Suppressor macrophage treated with lipopolysaccharide for 4 hours (primary cell): Measurements from ENCODE around the gene CEBPE.

Source experiments
- DNase-seq: peaks from one replicate; pipeline ENCODE4 v3.0.0-alpha.2; 2020

CEBPE gene

DNA sequence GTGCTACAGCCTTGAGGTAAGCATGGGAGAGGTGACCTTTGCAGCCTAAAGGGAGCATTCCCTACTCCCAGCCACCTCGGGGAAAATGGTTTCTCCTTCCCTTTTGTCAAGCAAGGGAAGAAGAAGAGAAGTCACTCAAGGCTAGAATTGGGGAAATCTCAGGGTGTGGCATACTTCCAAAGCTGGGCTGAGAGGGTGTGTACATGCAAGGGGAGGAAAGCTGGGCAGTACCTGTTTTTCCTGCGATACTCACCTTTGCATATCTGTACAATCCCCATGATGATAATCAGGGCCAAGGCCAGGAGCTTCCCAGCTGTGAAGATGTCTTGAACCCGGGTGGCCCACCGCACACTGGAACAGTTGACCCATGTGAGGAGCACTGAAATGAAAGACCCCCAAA is 23.8 kb upstream of the CEBPE start:
- DNase-seq: no peak

DNA sequence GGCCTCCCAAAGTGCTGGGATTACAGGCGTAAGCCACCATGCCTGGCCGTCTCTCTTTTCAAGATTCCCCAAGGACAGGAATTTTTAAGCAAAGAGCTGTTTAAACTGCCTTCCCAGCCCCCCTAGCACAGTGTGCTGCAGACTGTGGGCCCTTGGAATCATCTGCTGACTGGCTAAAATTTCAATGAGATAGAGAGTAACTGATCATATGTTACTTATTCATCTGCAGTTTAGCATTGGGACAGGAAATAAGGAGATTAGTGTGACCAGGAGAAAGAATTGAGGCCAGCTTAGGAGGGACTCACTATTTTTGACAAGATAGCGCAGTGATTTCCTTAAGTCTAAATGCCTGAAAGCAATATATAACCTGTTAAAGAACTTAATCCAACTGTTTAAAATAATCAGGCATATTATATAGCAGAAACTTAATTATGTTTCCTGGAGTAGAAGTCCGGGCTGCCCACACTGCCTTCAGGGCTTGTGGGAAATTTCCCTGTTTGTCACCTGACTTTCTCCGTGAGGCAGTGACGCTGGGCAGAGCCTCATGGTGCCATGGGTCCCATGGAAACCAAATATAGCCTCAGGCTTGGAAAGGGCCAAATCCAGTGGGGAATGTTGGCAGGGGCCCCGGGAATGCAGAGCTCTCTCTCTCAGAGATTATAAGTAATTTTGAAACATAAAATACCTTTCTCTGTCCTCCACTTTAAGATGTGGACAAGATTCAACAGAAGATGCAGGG is 22.8 kb upstream of the CEBPE start:
- no peak for DNase-seq

DNA sequence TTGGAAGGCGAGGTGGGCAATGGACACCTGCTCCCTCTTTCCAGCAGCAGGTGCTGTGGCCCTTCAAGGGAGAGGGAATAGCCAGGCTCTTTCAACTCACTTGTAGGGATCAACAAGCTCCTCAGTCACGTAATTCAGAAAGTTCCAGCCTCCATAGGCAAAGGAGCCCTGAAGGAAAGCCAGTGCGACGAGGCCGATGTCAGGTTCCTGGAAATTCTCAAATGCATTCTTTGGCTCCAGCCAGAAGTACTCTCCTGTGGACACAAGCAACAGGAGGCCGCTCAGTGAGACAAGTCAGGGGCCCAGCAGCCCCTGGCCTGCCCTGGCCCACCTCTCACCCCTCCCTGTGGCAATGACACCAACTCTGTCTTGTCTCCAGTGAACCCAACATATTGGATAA is 21.3 kb upstream of the CEBPE start:
- DNase-seq: no peak

DNA sequence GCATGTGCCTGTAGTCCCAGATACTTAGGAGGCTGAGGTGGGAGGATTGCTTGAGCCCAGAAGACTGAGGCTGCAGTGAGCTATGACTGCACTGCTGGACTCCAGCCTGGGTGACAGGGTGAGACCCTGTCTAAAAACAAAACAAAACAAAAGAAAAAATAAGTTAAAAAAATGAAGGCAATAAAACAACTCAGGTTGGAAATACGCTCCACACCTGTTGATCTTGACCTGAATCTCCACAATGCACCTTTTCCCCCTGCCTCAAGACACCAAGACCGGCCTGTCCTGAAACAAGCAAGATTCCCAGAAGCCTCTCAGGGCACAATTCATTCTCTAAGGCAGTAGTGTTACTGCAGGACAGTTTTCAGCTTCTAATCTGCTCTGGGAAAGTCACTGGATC is 20.8 kb upstream of the CEBPE start:
- DNase-seq: no peak

DNA sequence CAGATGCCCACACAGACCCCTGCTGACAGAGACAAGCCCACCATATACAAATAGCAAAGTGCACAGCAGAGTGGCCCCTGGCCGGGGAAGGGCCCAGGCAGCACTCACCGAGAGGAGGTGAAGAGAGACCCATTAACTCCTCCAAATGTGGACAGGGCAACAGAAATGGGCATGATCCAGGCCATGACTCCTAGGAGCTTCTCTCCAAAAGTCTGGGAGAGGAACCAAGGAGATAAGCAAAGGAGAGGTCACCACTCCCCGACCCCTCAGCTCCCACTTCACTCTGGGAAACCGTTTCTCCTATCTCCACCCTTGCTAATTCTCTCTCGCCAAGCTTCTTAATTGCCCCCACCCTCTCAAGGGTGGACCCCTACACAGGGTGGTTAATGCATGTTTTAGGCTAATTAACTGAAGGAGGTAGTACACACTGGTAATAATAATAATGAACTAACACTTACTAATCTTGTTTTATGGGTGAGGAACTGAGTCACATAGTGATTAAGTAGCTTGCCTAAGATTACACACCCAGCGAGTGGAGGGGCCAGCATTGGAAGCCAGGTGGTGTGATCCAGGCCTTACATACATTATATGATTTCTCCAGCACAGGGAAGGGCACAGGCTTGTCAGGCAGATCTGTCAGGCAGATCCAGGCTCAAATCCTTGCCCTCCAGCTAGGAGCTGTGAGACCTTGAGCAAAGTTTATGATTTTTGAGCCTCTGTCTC is 18.9 kb upstream of the CEBPE start:
- DNase-seq: no peak

DNA sequence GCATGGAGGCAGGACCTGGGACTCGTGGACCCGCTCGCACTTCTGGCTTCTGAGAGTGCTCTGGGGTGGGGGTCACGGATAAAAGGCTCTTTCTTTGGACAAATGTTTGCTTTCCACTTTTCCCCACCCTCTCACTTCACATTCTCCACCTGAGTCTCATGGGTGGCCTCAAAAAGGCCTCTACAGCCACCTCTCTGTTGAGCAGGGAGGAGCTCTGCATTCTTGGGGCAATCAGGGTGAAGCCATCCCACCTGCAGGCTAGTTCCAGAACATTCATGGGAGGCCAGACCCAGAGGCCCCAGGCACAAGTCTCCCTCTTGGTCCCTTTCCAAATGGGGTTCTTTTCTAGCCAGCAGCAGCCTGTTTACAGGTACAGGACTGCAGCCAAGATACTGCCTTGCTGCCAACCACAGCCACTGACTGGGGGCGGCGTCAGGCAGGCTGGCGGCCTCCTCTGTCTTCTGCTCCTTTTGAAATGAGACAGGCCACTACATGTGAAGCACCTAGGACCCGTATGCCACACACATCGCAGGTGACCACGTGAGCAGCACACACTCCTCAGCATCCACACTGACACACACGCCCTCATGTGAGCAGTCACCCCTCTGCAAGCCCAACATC is 18.2 kb upstream of the CEBPE start:
- DNase-seq: no peak

DNA sequence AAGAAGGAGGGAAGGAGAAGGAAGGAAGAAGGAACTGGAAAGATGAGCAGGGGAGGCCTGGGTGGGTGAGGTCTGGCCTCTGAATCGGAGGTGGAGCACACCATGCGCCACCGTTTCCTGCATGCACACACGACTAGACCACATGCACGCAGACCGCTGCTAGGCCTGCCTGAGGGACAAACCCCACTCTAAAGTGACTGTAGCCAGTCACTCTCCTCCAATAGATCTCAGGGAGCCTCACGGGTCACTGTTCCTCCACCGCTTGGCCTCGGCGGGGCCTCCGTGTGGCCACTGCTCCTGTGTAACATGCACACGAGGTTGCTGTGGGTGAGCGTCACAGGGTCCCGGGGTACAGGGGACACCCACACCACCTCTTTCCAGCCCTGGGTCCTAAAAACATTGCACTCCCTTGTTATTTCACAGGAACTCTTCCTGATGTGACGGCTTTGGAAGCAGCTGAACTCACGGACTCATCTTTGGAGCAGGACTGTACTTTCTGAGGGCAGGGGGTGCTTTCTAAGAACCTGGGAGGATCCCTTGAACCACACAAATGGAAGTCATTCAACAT is 17.6 kb upstream of the CEBPE start:
- DNase-seq: no peak

DNA sequence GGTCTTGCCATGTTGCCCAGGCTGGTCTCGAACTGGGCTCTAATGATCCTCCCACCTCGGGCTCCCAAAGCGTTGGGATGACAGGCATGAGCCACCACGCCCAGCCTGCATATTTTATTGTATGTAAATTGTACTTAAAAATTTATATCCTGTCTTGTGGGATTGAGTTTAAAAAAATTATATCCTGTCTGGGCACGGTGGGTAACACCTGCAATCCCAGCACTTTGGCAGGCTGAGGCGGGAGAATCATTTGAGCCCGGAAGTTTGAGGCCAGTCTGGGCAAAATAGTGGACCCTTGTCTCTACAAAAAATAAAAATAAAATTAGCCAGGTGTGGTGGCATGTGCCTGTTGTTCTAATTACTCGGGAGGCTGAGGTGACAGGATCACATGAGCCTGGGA is 13.9 kb upstream of the CEBPE start:
- DNase-seq: no peak

DNA sequence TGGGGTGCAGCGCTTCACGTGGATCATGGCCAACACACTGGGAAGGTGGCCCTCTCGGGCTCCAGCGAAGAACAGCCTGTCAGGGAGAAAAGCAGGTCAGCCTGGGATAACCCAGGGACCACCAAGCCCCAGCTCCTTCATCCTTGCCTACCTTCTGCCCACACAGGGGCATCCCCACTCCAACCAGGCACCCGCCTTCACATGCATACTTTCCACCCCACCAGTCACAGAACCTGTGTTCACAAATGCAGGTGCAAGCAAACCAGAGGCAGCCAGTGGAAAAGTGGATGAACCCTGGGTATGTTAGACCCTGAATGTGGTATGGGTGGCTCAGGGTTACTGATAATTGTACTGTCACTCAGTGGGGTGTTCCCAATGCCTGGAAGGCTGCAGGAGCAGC is 12.4 kb upstream of the CEBPE start:
- no peak for DNase-seq

DNA sequence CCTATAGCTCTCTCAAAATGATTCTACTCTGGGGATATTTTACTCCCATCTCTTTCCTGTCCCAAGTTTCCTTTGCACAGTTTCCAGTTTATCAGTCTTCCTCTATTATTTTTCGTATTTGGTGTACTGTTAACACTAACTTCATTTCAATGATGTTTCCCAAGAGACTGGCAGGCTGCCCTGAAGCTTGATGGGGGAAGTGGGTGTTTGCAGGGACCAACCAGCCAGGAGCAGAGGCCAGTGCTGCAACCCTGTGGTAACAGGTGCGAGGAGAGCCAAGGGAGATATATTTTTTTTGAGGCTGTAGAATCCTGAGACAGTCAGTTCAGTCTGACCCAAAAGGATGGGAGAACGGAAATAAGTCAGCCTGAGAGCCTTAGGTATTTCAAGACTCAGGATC is 11.8 kb upstream of the CEBPE start:
- DNase-seq: no peak

DNA sequence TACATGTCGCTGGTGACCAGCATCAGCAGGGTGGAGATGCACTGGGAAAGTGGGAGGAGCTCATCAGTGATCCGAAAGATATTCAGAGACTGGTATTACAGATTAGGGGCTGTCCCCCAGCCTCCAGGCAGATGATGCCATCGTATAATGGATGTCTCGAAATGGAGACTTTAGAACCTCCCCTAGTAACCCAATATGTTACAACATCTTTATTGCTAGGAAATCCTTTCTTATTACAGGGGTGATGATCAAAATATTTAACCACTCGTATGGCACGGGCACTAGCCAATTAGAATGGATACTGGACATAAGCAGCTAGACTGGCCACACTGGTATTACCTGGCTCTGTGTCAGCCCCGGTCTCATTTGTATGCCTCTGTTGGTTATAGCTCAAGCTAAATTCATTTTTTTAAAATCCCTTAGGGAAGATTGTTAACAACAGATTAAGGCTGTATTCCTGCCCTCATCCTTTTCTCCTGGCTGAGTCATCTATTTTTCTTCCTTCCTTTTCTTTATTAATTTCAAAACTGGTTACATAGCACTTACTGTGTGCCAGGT is 10.8 kb upstream of the CEBPE start:
- no peak for DNase-seq

DNA sequence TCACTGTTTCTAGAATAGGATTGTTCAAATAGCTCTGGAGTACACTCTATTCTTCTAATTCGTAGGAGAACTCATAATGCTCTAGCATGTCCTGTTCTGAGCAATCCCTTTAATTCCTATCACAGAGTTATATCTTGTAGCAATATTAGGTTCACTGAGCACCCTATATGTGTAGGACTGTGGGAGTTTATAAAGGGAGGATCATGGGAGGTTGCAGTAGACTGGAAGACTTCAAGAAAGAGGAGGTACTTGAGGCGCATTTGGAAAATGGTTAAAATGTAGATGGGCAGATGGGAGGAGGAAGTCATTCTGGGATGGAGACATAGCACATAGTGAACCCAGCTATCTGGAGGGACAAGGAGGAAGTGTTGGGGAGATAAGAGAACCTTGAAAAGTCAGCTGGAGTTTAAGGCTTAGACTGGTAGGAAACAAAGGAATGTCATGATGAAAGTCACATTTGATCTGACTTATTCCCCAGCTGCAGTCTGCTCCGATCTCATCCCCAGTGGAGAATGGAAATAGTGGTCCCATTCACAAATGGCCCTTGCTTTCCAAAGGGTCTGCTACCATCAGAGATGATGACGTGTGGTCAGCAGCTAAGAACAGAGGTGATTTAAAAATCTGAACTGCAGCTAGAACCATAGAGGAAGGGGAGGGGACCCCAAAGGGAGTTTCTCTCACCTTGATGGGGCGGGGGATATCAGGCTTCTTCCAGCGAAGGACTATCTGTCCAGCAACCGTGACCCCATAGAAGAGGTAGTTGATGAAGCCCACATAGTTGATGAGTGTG is 10.1 kb upstream of the CEBPE start:
- DNase-seq: no peak

DNA sequence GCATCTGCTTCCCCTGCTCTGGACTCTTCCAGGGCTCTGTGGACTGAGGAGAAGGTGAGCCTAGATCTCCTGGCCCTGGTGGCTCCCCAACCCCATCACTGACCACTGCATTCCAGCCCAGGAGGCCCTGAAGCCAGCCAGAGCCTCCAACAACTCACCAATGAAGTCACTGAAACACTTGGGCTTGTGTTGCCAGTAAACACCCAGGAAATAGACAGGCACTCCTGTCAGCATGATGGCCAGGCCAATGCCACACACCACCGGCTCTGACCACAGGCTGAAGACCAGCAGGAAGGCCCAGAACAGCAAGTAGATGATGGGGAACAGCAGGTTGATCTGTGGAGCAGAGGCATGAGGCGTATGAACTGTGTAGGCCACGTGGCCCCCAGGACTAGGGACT is 8.8 kb upstream of the CEBPE start:
- no peak for DNase-seq

DNA sequence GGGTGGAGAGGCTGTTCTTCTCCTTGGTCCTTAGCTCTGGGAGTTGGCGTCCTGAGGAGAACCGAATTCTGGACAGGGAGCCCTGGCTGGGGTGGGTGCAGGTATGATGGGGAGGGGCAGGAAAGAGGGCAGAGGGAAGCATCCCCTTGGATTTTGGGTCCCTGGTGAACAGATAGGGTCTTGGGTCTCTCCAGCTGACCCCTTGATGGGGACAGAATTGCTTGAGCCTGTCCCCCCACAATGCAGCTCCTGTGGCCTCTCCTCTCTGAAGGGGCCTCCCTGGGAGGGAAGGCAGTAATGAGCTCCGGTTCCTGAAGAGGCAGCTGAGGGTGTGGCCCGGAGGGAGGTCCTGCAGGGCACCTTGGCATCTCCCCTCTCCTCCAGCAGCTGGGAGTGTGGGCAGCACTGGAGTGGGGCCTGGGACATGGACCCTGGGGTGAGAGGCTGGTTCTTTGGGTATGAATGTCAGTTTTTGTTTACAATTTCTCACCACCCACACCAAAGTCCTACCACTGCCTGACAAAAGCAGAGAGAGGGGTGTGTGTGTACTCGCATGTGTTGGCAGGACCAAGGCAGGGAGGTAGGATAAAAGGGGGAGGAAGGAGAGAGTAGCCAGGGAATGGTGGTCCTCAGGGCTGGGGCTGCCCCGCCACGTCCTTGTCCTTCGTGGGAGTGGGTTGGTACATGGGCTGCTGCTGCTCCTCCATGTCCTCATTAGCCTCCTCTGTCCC is 7.7 kb upstream of the CEBPE start:
- no peak for DNase-seq

DNA sequence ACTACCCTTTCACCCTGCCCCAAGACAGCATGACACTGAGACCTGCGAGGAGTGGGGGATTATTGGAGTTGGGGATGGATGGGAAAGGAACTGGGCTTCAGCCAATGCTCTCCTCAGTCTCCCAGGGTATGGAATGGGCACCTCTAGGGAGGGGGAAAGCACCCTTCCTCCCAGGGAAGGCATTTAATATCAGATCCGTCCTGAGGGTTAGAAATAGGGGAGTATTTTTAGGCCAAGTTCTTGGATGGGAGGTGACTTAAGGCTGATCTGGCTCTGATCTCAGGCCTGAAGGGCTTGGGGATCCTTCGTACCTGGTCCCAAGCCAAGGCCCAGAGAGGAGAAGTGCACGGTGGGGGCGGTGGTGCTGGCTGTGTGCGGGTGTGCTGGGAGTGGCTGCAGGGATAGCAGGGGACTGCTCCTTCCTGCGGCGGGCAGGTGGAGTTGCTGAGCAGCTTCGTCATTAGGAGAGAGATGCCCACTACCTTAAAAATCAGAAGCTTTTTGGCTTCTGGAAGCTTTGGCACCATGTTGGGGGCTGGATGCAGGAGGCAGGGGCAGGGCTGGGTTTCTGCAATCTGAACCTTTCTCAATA is 7.0 kb upstream of the CEBPE start:
- DNase-seq: no peak

DNA sequence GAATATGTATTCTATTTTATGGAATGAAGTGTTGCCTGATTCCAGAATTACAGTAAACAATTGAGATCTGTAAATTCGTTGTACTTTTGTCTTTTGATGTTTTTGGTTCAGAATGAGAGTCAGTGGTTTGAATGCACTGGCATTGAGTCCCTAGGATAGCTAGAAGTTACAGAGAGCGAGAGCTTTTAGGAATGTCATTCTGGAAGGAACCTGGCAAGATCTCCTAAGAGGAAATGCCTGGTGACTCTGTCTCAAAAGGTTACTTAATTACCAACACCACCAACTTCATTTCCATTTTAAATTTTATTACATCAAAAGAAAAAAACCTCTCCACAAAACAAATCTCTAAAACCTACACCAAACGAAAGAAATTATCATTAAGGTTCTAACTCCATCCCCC is 6.0 kb upstream of the CEBPE start:
- DNase-seq: no peak

DNA sequence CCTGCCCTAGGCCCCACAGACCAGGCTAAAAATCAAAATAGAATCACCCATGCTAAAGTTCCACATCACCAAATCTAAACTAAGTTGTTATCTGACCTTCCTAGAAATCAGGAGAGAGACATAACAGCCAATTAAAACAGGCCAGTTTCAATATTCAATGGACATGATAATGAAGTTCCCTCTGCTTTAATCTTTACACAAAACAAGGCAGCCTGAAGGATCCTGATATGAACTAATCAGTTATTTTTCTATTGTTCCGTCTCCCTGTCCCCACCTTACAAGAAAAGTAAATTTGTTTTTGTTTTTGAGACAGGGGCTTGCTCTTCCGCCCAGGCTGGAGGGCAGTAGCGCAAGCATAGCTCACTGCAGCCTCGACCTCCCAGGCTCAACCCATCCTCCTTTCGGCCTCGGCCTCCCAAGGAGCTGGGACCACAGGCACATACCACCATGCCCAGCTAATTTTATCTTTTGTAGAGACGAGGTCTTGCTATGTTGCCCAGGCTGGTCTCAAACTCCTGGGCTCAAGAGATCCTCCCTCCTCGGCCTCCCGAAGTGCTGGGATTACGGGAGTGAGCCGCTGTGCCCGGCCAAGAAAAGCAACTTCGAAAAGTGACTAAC is 5.4 kb upstream of the CEBPE start:
- no peak for DNase-seq

DNA sequence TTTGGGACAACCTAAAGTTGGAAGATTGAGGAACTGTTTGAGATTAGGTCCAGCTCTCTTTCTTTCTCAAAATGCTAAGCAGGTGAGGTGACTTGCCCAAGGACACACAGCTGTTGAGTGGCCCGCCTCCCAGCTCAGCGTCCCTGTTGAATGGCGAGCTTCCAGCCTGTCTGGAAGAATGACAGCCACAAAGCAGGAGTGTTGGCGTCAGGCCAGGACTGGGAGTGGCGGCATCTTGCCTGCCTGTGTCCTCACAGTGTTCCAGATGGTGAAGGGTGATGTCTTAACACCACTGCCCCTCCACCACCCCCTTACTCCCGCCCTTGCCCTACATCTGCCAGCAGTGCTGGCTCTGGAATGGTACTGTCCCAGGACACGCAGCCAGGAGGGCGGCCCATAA is 4.4 kb upstream of the CEBPE start:
- DNase-seq: no peak

DNA sequence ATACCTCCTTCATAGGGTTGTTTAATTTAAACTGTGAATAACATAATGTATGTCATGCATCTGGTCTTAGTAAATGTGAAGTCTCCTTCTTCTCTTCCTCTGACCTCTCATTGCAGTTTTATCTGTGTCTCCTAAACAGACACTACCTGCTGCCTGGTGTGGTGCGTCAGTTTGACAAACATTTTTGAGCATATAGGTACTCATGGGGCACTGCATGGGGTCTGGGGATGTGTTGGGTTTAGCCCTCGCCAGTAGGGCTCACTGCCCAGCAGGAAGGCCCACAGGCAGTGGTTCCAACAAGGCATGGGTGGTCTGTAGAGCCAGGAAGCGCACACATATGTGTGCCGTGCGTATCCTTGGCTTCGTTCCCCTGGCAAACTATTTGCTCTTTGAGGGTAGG is 3.0 kb upstream of the CEBPE start:
- DNase-seq: no peak

DNA sequence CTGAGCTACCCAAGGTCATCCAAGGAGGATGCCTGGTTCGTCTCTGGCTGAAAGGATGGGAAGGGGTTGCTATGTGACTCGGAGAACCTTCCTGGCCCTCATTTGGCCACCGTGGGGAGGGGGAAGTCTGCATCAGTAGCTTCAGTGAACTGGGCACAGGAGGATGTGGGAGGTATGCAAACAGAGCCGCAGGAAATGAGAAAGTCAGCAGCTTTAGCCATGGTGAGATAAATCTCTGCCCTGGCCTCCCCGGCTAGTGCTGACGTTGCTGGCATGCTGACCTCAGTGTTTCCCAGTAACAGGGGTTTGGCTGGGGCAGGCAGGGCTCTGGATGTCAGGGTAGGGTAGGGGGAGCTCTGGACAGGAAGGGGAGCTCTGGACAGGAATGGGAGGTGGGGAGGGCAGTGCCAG is 2.3 kb upstream of the CEBPE start:
- DNase-seq: peak; percentile 69

DNA sequence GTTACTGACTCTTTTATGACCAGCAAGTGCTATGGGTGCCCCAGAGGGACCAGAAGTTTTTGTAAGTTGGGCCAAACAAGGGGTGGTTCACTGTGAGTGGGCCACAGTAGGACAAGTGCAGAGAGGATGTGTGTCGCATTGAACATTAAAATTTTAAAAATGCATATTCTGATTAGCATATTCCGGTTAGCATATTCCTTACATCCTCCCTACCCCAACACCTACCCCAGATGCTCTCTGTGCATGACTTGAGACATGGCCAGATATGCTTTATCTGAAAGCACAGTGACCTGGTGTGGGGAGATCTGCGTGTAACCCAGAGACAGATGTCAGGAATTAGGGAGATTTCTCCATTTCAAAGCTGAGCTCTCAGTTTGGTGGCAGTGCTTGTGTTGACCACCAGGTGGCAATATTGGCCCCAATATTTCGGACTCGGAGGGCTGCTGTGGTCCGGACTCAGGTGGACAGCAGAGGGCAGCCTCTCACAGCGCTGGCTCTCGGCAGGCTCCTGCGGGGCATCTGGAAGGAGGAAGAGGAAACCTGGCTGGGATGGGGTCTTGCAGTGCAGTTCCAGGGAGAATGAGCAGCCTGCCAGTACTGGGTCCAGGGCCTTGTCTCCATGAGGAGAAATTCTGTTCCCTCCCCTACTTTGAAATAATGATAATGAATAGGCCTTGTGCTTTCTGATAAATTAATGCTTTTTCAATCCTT is 1.6 kb upstream of the CEBPE start:
- DNase-seq: peak; percentile 94
